ENCODE measurements around the gene WDR82.

WDR82 gene

DNA sequence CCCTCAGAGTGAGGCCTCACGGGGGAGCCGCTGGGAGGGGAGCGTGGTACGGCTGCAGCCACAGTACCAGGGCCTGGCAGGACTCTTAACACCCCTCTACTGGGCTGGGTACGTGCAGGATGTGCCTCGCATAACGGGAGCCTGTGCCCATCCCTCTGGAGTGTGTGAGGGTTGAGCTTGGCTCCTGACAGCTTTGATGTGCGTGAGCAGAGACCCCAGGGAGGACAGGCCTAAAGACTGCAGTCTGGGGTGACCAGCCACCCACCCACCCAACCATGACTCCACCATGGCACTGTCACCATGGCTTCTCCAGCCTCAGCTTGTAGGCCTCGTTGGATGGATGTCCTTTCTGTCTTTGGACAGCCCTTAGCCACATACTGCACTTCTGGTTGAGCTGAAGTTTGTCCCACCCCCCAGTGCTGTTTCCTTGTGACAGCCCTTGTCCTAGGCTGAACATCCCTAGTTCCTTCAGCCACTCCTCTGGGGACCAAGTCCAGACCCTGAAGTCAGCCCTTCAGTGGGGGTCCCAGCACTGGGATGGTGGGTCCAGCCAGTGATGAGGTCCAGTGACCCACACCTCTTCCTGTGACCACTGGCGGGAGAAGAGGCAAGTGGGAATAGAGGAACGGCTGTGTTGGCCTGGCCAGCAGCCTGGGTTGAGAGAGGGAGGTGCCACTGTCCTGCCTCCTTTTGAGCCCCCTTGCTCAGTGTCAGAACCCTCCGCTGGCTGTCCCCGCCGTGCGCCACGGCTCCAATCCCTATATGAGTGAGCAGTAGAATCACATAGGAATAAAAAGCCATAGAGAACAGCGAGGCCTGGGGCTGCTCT is 15.3 kb upstream of the WDR82 start:
- no peak overlapping the region for H3K4me3 ChIP-seq (replicated peaks; ENCODE audit: low read depth, low read length)
- TF ChIP-seq, protein P1, sequence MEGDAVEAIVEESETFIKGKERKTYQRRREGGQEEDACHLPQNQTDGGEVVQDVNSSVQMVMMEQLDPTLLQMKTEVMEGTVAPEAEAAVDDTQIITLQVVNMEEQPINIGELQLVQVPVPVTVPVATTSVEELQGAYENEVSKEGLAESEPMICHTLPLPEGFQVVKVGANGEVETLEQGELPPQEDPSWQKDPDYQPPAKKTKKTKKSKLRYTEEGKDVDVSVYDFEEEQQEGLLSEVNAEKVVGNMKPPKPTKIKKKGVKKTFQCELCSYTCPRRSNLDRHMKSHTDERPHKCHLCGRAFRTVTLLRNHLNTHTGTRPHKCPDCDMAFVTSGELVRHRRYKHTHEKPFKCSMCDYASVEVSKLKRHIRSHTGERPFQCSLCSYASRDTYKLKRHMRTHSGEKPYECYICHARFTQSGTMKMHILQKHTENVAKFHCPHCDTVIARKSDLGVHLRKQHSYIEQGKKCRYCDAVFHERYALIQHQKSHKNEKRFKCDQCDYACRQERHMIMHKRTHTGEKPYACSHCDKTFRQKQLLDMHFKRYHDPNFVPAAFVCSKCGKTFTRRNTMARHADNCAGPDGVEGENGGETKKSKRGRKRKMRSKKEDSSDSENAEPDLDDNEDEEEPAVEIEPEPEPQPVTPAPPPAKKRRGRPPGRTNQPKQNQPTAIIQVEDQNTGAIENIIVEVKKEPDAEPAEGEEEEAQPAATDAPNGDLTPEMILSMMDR (IDR thresholded peaks at IDR 0.05; ENCODE audit: low read depth, low read length, missing control alignments), result no peak
- DNase-seq (ENCODE audit: extremely low read depth, low read depth), result no peak

DNA sequence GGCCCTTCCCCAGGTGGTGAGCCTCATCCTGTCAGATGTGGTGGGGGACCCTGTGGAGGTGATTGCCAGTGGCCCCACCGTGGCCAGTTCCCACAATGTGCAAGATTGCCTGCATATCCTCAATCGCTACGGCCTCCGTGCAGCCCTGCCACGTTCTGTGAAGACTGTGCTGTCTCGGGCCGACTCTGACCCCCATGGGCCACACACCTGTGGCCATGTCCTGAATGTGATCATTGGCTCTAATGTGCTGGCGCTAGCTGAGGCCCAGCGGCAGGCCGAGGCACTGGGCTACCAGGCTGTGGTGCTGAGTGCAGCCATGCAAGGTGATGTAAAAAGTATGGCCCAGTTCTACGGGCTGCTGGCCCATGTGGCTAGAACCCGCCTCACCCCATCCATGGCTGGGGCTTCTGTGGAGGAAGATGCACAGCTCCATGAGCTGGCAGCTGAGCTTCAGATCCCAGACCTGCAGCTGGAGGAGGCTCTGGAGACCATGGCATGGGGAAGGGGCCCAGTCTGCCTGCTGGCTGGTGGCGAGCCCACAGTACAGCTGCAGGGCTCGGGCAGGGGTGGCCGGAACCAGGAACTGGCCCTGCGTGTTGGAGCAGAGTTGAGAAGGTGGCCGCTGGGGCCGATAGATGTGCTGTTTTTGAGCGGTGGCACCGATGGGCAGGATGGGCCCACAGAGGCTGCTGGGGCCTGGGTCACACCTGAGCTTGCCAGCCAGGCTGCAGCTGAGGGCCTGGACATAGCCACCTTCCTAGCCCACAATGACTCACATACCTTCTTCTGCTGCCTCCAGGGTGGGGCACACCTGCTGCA is 14.0 kb upstream of the WDR82 start:
- TF ChIP-seq, protein P1 (IDR thresholded peaks at IDR 0.05; ENCODE audit: low read depth, low read length, missing control alignments), result no peak
- H3K4me3 ChIP-seq (replicated peaks; ENCODE audit: low read depth, low read length), result no peak overlapping the region
- DNase-seq (ENCODE audit: extremely low read depth, low read depth), result no peak

DNA sequence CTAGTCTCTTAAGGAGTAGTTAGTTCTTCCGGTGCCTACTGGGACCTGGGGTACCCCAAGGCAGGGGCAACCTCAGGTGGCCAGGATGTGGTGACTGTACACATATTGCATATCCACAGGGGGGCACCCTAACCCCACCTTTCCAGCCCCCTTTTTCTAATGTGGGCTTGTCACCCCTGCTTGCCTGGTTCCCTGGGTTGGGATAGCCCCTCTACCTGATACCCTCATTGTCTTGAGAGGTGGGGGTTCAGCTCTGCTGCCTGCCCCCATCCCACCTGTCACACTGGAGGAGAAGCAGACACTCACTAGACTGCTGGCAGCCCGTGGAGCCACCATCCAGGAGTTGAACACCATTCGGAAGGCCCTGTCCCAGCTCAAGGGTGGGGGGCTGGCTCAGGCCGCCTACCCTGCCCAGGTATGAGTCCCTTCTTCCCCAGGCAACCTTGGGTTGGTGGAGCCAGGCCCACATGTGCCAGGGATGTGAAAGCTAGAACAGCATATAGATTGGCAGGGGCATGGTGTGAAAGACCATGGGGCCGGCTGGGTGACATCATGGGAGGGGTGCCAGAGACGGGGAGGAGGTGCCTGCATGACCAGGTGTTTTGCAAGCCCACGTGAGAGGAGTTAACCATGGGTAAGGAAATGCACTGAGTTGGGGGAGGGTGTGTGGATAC is 13.2 kb upstream of the WDR82 start:
- no peak overlapping the region for H3K4me3 ChIP-seq (replicated peaks; ENCODE audit: low read depth, low read length)
- TF ChIP-seq, protein P1 (IDR thresholded peaks at IDR 0.05; ENCODE audit: low read depth, low read length, missing control alignments), result peak; percentile 48
- no peak for DNase-seq (ENCODE audit: extremely low read depth, low read depth)

DNA sequence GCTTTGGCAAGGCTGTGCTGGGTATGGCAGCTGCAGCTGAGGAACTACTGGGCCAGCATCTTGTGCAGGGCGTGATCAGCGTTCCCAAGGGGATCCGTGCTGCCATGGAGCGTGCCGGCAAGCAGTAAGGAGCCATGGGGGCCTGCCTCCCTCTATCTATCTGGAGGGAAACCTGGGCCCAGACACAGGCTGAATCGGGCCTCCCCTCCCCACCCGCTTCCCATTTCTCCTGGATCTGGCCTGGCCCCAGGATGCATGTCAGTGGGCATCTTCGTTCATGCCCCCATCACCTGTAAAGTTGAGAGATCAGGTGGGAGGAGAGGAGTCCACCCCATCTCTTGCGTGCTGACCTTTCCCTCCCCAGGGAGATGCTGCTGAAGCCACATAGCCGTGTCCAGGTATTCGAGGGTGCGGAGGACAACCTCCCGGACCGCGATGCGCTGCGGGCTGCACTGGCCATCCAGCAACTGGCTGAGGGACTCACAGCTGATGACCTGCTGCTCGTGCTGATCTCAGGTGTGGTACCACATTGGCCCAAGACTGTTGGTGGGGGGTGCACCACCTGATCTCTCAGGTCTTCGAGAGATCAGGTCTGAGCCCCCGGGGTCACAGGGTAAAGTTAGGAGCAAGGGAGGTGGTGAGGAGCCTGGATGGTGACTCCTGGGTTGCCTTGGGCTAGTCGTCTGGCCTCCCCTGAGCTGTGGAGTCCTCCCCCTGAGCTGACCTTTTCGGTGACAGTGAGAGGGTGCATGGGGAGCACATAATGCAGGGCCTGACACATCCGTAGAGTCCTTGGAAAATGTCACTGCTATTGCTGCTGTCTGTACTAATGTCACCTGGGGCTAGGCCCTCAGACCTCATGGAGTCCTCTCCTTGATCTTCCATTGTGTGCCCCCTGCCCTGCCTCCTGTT is 12.4 kb upstream of the WDR82 start:
- H3K4me3 ChIP-seq (replicated peaks; ENCODE audit: low read depth, low read length), result no peak overlapping the region
- TF ChIP-seq, protein P1 (IDR thresholded peaks at IDR 0.05; ENCODE audit: low read depth, low read length, missing control alignments), result no peak
- DNase-seq (ENCODE audit: extremely low read depth, low read depth), result no peak

DNA sequence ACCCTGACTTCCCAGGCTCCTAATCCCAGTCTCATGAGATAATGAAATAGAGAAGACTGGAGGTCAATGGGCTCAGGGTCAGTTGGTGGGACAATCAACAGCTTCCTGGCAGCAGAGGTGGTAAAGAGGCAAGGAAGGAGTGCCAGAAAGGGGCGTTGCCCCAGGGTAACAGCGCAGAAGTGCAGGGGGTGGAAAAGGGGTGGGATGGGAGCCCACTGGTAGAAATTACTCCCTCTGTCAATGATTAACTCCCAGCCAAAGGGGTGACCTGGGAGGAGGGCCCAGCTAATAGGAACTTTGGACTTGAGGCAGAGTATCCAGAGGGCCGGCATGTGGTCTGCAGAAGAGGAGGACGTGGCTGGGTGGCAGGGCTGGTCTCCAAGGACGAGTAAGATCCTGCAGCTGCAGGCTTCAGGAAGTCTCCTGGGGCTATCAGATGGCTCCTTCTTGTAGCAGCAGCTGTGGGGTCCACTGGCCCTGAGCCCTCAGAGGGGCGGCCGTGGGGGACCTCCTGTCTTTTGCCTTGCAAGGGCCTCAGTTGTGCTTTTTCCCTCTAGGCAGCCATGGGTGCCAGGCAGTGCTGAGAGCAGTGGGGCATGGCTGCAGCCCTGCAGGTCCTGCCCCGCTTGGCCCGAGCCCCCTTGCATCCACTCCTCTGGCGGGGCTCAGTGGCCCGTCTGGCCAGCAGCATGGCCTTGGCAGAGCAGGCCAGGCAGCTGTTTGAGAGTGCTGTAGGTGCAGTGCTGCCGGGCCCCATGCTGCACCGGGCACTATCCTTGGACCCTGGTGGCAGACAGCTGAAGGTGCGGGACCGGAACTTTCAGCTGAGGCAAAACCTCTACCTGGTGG is 11.5 kb upstream of the WDR82 start:
- TF ChIP-seq, protein P1 (IDR thresholded peaks at IDR 0.05; ENCODE audit: low read depth, low read length, missing control alignments), result no peak
- DNase-seq (ENCODE audit: extremely low read depth, low read depth), result no peak
- no peak overlapping the region for H3K4me3 ChIP-seq (replicated peaks; ENCODE audit: low read depth, low read length)

All from HFF-Myc (cell line).